ENCODE results near the gene DPP7.
"Not testable (repeated sequence)": the region's sequence is repeated elsewhere in the genome, so short reads cannot be mapped to it uniquely, and the experiment has no call there.

DPP7 gene

GRCh38 chr9:137069508-137070091 lies 44.9 kb downstream of the DPP7 start:
- peak in 1 of 3 donors; percentile 34 for DNase-seq

DNA sequence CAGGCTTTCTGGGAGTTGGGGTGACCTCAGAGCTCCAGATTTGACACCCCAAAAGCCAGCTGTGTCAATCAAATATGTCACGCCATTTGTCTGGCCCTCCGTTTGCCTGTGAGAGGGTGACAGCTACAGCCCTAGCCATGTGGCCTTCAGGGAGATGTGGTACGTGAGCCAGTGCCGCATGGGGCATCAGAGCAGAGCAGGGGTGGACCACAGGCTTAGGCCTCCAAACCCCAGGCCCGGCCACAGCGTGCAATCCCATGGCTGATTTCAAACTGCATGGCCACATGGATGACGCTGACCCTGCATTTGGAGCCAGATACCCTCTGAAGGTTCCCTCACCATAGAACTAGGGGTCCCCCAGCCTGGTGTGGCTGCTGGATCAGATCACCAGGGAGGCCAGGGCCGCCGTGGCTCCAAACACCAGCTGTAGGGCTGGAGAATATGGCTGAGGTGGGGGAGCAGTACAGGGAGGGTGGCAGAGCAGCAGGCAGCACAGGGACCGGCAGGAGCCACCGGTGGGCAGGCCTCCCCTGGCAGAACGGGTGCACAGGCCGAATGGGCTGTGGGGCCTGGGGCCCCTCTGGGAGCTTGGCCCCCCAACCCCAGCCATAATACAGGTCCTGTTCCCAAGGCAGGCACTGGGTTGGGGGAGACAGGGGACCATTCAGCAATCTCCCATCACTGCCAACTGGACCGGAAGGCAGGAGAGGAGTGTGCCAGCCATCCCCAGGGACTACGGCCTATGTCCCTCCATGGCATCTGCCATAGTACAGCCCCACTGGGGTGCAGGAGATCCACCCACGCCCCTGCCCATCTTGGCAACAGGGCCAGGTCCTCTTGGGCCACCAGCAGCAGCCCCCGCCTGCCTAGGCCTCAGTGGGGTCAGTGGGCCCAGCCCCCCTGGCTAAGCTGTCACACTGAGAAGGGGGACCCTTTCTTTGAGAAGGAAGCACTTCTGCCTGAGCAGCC lies 45.7 kb downstream of the DPP7 start:
- no peak for DNase-seq

DNA sequence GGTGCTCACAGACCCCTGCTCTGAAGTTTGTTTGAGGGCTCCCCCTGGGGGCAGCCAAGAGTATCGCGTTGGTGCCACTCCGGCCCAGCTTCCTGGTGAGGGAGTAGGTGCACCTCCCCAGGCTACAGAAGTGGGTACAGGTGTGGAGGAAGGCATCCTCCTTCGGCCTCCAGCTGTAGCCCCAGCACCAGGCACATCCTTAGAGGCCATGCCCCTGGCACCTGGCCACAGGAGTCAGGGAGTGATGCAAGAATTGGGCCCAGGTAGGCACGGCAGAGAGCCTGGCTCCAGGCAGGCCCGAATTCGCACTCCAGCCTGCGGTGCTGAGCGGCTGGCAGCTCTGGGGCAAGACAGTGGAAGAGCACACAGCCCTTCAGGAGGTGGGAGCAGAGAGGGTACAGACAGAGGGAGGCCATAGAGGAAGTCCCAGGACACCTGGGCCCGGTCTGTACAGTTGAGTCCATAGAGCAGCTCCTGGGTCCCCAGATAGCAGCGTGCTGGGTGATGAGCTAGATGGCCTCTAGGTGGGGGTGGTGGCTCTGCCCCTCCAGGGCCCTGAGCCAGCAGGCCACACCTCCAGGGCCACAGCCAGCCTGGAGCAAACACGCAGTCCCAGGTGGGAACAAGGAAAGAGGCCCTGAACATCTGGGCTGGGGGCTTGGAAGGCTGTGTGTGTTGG lies 46.5 kb downstream of the DPP7 start:
- DNase-seq = peak; percentile 85 to 89 (median 86)

DNA sequence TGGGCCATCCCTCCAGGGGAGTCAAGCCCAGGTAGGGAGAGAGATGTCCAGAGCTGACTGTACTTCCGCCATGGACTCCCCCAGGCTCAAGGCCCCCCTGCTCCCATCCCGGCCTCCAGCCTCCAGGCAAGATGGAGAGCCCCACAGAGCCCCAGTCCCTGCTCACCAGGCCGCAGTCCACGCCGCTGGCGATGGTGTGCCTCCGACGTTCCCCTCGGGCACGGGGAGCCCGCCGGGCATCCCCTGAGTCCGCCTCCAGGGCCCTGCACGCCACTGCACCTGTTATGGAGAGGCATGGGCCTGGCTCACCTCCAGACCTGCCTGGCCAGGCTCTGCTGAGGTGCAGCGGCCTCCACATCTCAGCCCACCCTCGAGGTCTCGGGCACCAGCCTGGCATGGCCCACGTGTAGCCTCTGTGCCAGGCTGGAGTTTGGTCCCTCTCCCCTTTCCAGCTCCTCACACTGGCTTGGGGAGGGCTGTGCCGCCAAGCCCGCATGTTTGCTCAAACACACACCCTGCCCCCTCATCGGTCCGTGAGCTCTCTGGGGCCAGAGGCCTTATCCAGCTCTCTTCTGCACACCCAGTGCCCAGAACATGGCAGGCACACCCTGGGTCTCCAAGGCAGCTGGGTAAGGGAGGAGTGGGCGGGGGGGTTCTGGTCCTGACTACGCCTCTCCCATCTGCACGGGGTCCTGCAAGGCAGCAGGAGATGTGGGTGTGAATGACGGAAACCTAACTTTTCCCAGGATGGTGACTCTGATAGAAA lies 48.3 kb downstream of the DPP7 start:
- no peak for DNase-seq

DNA sequence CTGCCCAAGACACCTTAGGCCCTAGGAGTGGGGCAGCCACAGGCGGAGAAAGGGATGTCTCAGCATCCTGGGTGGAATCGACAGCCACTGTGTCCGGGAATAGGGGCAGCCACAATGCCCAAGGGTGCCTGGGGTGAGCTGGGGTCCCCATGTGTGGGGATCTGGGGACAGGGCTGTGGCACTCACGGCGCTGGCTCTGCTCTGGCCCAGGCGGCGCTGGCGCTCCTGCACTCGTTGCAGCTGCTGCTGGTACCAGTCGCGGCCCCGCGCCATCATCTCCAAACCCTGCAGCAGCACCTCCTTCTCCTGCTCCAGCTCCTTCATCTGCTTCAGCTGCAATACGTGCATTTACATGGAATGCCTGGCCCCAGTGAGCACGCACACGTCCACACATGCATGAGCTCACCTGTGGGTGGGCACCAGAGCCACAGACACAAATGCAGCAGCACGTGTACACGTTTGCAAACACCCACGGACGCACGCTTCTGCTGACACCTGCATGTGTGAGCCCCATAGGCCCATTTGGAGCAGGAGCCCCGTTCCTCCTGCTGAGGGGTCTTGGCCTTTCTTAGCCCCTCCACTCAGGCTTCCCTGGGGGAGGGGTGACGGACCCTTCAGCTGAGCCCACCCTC lies 49.1 kb downstream of the DPP7 start:
- no peak for DNase-seq

GRCh38 chr9:137064880-137065164 lies 49.7 kb downstream of the DPP7 start:
- no peak for DNase-seq

- DNase-seq = peak; percentile 68 to 84 (median 81)
Observed at GRCh38 chr9:137064027-137064879, 50.3 kb downstream of the DPP7 start.

DNA sequence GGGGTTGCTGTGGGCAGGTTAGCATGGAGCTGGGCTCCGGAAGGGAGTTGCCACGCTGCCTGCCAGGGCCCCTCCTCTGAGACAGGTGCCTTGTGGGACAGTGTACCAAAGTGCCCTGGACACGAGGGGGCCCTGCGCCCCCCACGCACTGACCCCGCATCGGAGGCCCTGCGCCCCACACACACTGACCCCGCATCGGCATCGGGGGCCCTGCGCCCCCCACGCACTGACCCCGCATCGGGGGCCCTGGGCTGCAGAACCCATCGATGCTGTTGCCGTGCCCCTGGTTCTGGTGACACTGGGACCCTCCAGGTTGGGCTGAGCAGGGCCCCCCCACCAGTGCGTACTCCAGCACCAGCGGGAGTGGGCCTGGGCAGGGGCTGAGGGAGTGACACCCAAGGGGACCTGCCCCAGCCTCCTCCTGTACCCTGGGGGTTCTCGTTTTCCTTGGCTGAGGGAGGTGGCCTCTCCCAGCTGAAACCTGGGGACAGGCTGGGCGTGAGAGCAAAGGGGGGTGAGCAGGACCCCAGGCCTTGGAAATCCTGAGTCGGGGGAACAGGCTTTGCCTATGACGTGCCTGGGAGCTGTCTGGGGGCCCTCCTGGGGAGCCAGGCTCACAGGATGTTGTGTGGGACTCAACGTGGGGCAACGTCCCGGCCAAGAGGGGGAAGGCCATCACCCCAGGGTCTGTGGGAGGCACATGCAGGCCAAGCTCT lies 51.1 kb downstream of the DPP7 start:
- no peak for DNase-seq

DNA sequence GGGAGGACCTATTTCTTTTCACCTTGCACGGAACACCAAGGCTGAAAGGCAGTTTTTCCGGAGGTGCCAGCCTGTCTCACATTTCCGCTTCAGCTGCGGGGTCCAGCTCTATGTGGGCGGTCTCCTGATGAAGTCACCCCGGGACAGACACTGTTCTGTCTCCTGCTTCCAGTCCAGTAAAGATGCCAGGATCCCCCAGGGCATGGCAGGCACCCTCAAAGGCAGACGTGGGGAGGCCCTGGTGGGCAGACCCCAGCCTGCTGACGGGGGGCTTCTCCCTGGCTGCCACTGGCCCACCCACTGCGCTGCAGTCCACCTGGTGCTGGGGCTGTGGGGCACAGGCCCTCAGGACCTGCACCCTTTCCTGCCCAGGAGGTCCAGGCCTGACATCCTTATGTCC lies 51.7 kb downstream of the DPP7 start:
- not testable (repeated sequence) for DNase-seq

- DNase-seq = no peak
Observed at GRCh38 chr9:137062384-137062783, 52.1 kb downstream of the DPP7 start.
